GM12891 (cell line): ENCODE data around the gene ALDH4A1.

Experiments used
- POLR2A ChIP-seq: IDR thresholded peaks from 2 replicates; pipeline ENCODE4 v1.6.1; 2011; ENCODE audit warnings: low read depth, low read length, control low read depth
- POLR2AphosphoS5 ChIP-seq: IDR thresholded peaks from 2 replicates; pipeline ENCODE4 v1.6.1; 2011; ENCODE audit warnings: low read depth, low read length, control low read depth
- POU2F2 ChIP-seq: IDR thresholded peaks from 2 replicates; pipeline ENCODE4 v1.6.1; 2011; ENCODE audit warnings: low read depth, mild to moderate bottlenecking, control low read depth, low read length, moderate library complexity
- TAF1 ChIP-seq: IDR thresholded peaks from 2 replicates; pipeline ENCODE4 v1.6.1; 2011; ENCODE audit warnings: low read depth, low read length, control low read depth

DNA sequence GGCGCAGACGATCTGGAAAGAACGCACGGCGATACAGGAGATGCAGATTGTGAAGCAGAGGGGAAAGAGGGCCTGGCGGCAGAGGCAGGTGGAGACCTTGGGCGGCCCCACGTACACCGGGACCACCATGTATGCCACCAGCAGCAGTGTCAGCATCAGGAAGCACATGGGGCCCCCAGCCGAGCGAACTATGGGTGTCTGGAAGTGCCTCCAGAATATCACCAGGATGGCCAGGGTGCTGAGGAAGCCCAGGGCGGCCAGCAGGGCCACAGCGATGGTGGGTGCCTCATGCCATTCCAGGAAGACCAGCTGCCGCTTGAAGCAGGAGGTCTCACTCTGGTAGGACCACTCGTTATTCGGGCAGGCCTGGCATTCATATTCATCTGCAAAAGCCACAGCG, 62.2 kb downstream of the ALDH4A1 start:
- no peak for TF ChIP-seq TAF1
- no peak for TF ChIP-seq POLR2AphosphoS5
- TF ChIP-seq POLR2A: no peak
- no peak for TF ChIP-seq POU2F2
